ENCODE measurements around the gene LRRC43. TPM values are rescaled to one million over a fixed set of nuclear protein-coding genes. Genes with fewer than 3 reads are reported as not detected.

The LRRC43 gene
- total RNA-seq, 1 experiment from 2014 or later = 0.22 TPM

DNA sequence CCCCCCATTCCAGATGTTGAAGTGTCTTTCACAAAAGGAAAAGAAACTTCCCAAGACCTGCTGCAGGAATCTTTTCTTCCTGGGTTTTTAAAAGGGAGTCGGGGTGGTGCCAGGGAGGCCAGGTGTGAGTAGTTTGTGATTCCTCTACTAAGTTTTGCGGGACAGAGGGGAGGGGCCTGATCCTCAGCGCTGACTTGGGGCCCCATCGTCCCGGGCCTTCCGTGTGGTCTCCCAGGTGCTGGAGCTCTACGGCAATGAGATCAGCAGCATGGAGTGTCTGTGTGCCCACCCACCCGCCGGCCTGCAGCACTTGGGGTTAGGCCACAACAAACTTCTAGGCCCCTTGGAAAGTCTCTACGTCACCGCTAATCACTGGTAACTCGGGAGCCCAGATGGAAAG is 4.5 kb downstream of the LRRC43 start:
- H3K4me3 Mint-ChIP-seq = no peak overlapping the region
- H3K4me1 Mint-ChIP-seq = peaks cover 3% of the 10 kb centered on the region; the same call in 1 of the 2 replicates
- H3K27me3 Mint-ChIP-seq (ENCODE audit: low read depth) = peaks cover 12% of the 10 kb centered on the region
- TF ChIP-seq HMGA2 (CRISPR knock-in tag; IDR thresholded peaks at IDR 0.05) = no peak
- no peak for TF ChIP-seq NR1H2 (CRISPR knock-in tag; IDR thresholded peaks at IDR 0.05)
- TF ChIP-seq, protein P1, sequence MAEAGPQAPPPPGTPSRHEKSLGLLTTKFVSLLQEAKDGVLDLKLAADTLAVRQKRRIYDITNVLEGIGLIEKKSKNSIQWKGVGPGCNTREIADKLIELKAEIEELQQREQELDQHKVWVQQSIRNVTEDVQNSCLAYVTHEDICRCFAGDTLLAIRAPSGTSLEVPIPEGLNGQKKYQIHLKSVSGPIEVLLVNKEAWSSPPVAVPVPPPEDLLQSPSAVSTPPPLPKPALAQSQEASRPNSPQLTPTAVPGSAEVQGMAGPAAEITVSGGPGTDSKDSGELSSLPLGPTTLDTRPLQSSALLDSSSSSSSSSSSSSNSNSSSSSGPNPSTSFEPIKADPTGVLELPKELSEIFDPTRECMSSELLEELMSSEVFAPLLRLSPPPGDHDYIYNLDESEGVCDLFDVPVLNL (CRISPR knock-in tag; IDR thresholded peaks at IDR 0.05; ENCODE audit: borderline replicate concordance, low read depth) = no peak
- no peak for TF ChIP-seq JUN (CRISPR knock-in tag; IDR thresholded peaks at IDR 0.05)
- no peak for TF ChIP-seq SOX15 (CRISPR knock-in tag; IDR thresholded peaks at IDR 0.05)
- TF ChIP-seq TEAD1 (CRISPR knock-in tag; IDR thresholded peaks at IDR 0.05) = no peak
- TF ChIP-seq GABPB1 (CRISPR knock-in tag; IDR thresholded peaks at IDR 0.05) = no peak
- no peak for TF ChIP-seq GRHL2 (CRISPR knock-in tag; IDR thresholded peaks at IDR 0.05; ENCODE audit: insufficient replicate concordance, severe bottlenecking)
- TF ChIP-seq, protein P2, sequence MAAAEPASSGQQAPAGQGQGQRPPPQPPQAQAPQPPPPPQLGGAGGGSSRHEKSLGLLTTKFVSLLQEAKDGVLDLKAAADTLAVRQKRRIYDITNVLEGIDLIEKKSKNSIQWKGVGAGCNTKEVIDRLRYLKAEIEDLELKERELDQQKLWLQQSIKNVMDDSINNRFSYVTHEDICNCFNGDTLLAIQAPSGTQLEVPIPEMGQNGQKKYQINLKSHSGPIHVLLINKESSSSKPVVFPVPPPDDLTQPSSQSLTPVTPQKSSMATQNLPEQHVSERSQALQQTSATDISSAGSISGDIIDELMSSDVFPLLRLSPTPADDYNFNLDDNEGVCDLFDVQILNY (CRISPR knock-in tag; IDR thresholded peaks at IDR 0.05) = no peak
- TF ChIP-seq, protein P3, sequence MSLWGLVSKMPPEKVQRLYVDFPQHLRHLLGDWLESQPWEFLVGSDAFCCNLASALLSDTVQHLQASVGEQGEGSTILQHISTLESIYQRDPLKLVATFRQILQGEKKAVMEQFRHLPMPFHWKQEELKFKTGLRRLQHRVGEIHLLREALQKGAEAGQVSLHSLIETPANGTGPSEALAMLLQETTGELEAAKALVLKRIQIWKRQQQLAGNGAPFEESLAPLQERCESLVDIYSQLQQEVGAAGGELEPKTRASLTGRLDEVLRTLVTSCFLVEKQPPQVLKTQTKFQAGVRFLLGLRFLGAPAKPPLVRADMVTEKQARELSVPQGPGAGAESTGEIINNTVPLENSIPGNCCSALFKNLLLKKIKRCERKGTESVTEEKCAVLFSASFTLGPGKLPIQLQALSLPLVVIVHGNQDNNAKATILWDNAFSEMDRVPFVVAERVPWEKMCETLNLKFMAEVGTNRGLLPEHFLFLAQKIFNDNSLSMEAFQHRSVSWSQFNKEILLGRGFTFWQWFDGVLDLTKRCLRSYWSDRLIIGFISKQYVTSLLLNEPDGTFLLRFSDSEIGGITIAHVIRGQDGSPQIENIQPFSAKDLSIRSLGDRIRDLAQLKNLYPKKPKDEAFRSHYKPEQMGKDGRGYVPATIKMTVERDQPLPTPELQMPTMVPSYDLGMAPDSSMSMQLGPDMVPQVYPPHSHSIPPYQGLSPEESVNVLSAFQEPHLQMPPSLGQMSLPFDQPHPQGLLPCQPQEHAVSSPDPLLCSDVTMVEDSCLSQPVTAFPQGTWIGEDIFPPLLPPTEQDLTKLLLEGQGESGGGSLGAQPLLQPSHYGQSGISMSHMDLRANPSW (CRISPR knock-in tag; conservative IDR thresholded peaks at IDR 0.05; ENCODE audit: low read depth) = no peak
- TF ChIP-seq OVOL2 (CRISPR knock-in tag; IDR thresholded peaks at IDR 0.05; ENCODE audit: borderline replicate concordance) = no peak
- ChIA-PET CTCF (interaction anchor here (0.9 to 5.4 kb wide), 4 partner anchors 12 to 56 kb away, joined by 3 to 32 read pairs (median 4); no protein-coding TSS in a partner anchor), POLR2A (no interaction called here)
- DNase-seq (ENCODE audit: low spot score) = peak; percentile 31
- H3K9me3 Mint-ChIP-seq = no peaks in the 10 kb centered on the region
- no peaks in the 10 kb centered on the region for H3K36me3 Mint-ChIP-seq
- H3K27ac Mint-ChIP-seq = no peak overlapping the region
- no peak for ATAC-seq

DNA sequence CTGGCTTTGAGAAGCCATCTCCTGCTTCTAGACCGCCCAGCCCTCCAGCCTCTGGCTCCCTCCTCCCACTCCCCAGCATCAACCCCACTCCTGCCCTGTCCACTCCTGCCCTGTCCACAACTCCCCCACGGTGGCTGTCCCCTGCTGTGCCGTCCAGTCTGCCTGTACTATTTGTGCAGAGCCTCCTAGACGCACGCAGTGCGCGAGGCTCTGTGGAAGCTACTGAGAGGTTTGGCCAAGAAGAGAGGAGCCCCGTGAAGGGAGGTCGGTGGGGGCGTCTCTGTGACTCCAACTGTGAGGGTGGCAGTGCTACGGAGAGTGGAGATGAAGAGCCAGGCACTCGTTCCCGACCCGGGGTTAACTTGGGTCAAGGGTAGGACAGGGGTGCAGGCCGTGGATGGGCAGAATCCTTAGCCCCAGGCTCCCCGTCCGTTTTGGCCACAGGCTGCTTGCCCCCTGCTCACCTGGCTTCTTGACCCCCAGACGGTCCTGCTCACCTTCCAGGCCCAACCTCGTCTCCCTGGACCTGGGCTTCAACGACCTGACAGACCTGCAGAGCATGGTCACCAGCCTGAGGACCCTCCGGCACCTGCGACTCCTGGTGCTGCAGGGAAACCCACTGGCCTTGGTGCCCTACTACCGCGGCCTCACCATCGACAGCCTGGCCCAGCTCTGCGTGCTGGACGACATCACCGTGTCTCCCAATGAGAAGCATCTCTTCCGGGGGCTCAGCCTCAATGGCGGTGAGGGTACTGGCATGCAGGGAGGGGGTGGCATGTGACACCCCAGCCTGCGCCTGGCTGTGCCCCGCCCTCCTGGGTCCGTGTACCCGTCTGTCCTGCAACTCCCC is 6.9 kb downstream of the LRRC43 start:
- Mint-ChIP-seq H3K4me3 (no peak overlapping the region), H3K27ac (no peak overlapping the region), H3K9me3 (peaks cover 4% of the 10 kb centered on the region), H3K27me3 (ENCODE audit: low read depth) (no peaks in the 10 kb centered on the region), H3K36me3 (no peaks in the 10 kb centered on the region), H3K4me1 (0 out of 2 replicates have a peak, but pooled peaks cover 3% of the 10 kb centered on the region)
- no peak for DNase-seq (ENCODE audit: low spot score)
- ChIA-PET POLR2A (interaction anchor here (0.8 kb wide), 1 partner anchor 16 kb away, joined by 3 read pairs; no protein-coding TSS in a partner anchor), CTCF (interaction anchor here (0.6 to 5.4 kb wide), 18 partner anchors 14 to 378 kb away, joined by 3 to 32 read pairs (median 5); partner anchors contain the start of genes B3GNT4, DIABLO and MLXIP)
- ATAC-seq = no peak
- TF ChIP-seq NR1H2 (CRISPR knock-in tag; IDR thresholded peaks at IDR 0.05) (no peak), SP1 (CRISPR knock-in tag; conservative IDR thresholded peaks at IDR 0.05) (no peak), CREB1 (CRISPR knock-in tag; IDR thresholded peaks at IDR 0.05) (no peak), ZNF121 (CRISPR knock-in tag; IDR thresholded peaks at IDR 0.05) (no peak)
- TF ChIP-seq, protein P4, sequence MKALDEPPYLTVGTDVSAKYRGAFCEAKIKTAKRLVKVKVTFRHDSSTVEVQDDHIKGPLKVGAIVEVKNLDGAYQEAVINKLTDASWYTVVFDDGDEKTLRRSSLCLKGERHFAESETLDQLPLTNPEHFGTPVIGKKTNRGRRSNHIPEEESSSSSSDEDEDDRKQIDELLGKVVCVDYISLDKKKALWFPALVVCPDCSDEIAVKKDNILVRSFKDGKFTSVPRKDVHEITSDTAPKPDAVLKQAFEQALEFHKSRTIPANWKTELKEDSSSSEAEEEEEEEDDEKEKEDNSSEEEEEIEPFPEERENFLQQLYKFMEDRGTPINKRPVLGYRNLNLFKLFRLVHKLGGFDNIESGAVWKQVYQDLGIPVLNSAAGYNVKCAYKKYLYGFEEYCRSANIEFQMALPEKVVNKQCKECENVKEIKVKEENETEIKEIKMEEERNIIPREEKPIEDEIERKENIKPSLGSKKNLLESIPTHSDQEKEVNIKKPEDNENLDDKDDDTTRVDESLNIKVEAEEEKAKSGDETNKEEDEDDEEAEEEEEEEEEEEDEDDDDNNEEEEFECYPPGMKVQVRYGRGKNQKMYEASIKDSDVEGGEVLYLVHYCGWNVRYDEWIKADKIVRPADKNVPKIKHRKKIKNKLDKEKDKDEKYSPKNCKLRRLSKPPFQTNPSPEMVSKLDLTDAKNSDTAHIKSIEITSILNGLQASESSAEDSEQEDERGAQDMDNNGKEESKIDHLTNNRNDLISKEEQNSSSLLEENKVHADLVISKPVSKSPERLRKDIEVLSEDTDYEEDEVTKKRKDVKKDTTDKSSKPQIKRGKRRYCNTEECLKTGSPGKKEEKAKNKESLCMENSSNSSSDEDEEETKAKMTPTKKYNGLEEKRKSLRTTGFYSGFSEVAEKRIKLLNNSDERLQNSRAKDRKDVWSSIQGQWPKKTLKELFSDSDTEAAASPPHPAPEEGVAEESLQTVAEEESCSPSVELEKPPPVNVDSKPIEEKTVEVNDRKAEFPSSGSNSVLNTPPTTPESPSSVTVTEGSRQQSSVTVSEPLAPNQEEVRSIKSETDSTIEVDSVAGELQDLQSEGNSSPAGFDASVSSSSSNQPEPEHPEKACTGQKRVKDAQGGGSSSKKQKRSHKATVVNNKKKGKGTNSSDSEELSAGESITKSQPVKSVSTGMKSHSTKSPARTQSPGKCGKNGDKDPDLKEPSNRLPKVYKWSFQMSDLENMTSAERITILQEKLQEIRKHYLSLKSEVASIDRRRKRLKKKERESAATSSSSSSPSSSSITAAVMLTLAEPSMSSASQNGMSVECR (CRISPR knock-in tag; IDR thresholded peaks at IDR 0.05; ENCODE audit: borderline replicate concordance) = no peak
